SJCRH30 (cell line): ENCODE results near the gene CYP24A1. TPM values are rescaled to one million over a fixed set of nuclear protein-coding genes. Genes with fewer than 3 reads are reported as not detected.
A peak's percentile ranks its signal among the peaks of the same experiment; 100 is the strongest.

Experiments
- DNase-seq, 2 experiments: peaks; one replicate each; pipeline ENCODE4 v3.0.0-alpha.2; 2015 to 2020
- H3K27ac ChIP-seq: fragments of 250-450 bp; sonication (Bioruptor Pico); 2 replicates; pipeline ENCODE4 v1.5.1; 2020; ENCODE audit warnings: mild to moderate bottlenecking, moderate library complexity
- H3K27me3 ChIP-seq: fragments of 250-450 bp; sonication (Bioruptor Pico); 2 replicates; pipeline ENCODE4 v1.5.1; 2020; ENCODE audit warnings: mild to moderate bottlenecking, moderate library complexity
- H3K36me3 ChIP-seq: fragments of 250-450 bp; sonication (Bioruptor Pico); 2 replicates; pipeline ENCODE4 v1.5.1; 2020; ENCODE audit warnings: mild to moderate bottlenecking, moderate library complexity
- H3K4me1 ChIP-seq: fragments of 250-450 bp; sonication (Bioruptor Pico); 2 replicates; pipeline ENCODE4 v1.5.1; 2020; ENCODE audit warnings: mild to moderate bottlenecking, moderate library complexity
- H3K4me3 ChIP-seq: fragments of 250-450 bp; sonication (Bioruptor Pico); 2 replicates; pipeline ENCODE4 v1.5.1; 2020; ENCODE audit warnings: mild to moderate bottlenecking, moderate library complexity
- H3K9me3 ChIP-seq: fragments of 250-450 bp; sonication (Bioruptor Pico); replicated peaks from 2 replicates; pipeline ENCODE4 v1.5.1; 2020; ENCODE audit warnings: mild to moderate bottlenecking, moderate library complexity
- total RNA-seq: library from RNA; depleted of rRNA; stranded (reverse); fragments of >200 nt; shearing (Covaris generic); gene quantifications from 2 replicates; pipeline ENCODE4 v1.2.3, GENCODE V29; 2014; rRNA removed

Gene CYP24A1
- total RNA-seq: not detected in 2 replicates

DNA sequence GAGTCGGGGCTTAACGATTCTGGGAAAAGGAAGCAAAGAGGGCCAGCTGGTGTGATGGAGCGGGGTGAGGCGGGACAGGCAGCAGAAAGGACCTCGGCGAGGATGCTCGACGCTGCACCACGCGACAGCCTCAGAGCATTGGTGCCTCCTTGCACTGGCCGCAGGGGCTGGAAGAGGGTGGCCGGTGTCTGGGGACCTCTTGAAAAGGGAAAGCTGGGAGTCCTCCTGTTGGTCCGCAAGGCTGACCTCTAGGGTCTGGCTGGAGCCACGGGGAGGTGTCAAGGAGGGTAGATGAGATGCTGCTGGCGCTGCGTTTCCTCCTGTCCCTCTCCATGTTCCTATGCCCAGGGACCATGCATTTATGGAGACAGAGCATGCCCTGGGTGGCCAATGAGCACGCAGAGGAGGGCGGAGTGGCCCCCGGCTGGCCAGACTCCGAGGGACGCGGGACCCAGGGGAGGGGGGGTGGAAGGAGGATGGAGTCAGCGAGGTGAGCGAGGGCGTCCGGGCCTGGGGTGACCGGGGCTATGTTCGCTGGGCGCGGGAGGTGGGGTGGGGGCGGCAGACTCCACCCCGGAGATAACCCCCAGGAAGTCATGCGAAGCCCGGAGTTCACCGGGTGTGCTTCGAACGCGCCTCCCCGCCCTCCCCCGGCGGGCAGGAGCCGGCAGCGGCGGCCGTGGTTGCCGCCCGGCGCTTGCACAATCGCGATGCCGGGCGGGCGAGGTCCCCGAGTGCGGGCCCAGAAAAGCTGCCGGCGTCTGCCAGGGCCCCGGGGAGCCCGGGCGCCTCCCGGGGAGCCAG is at the start of gene CYP24A1:
Gene CYP24A1, minus strand, starts transcription at position 334 of the 804 bp plus-strand sequence. CDS start 407 bp downstream, outside the sequence.
- peaks cover 40% of the 10 kb centered on the region for H3K27me3 ChIP-seq
- H3K4me3 ChIP-seq: no peak within 1 kb of the TSS

GRCh38 chr20:54223285-54223684 is 49.5 kb upstream of the CYP24A1 start:
- no peaks in the 10 kb centered on the region for H3K27me3 ChIP-seq
- H3K36me3 ChIP-seq: peaks cover 10% of the 10 kb centered on the region
- H3K4me1 ChIP-seq: no peaks in the 10 kb centered on the region
- H3K9me3 ChIP-seq: no peaks in the 10 kb centered on the region
- H3K4me3 ChIP-seq: no peak overlapping the region
- no peak for DNase-seq
- H3K27ac ChIP-seq: no peak overlapping the region

More for the DNA sequence above, at the start of gene CYP24A1:
- Histone ChIP-seq H3K36me3 (no peaks in the 10 kb centered on the region), H3K9me3 (no peaks in the 10 kb centered on the region), H3K4me1 (no peaks in the 10 kb centered on the region), H3K27ac (no peak within 1 kb of the TSS)
- DNase-seq: no peak

DNA sequence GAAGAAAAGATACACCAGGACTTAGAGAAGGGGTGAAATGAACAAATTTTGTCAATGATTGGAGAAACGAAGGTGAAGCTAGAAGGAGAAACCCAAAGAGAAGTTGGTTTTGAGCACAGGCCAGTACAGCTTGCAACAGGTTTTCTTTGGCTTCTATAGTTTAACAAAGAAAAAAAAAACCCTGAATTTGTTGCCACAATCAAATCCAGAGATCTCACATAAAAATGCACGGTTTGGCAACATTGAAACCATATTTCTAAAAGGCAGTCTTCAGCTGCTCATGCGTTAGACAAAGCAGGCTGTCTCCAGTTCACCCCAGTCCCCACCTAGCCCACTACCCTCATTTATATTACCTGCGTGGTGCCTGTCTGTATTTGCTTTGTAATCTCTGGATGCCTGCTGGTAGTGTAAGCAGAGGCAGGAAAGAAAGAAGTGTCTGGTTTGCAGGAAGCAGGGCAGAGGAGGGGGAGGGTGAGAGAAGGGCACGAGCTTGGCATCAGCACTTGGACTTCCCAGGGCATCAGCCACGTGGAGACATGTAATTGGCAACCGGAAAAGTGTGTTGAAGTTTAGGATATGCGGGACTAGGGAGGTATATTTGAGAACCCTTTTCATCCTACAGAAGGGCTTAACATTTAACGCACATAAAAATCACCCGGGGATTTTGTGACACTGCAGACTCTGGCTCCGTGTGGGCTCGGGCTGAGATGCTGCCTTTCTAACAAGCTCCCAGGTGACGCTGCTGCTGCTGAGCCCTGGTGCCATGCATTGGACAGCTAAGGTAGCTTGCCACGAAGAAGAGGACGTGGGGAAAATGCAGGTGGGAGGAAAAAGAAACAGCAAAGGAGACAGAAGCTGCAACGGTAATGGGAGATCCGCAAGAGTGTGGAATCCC is 48.5 kb upstream of the CYP24A1 start:
- Histone ChIP-seq H3K4me1 (no peaks in the 10 kb centered on the region), H3K9me3 (no peaks in the 10 kb centered on the region), H3K36me3 (peaks cover 10% of the 10 kb centered on the region), H3K27ac (no peak overlapping the region), H3K4me3 (no peak overlapping the region), H3K27me3 (no peaks in the 10 kb centered on the region)
- no peak for DNase-seq

GRCh38 chr20:54221353-54221752 is 47.6 kb upstream of the CYP24A1 start:
- no peak overlapping the region for H3K4me3 ChIP-seq
- peaks cover 11% of the 10 kb centered on the region for H3K36me3 ChIP-seq
- no peaks in the 10 kb centered on the region for H3K27me3 ChIP-seq
- no peaks in the 10 kb centered on the region for H3K4me1 ChIP-seq
- H3K27ac ChIP-seq: no peak overlapping the region
- H3K9me3 ChIP-seq: no peaks in the 10 kb centered on the region
- DNase-seq: no peak

GRCh38 chr20:54220722-54221121 is 46.9 kb upstream of the CYP24A1 start:
- Histone ChIP-seq H3K9me3 (no peaks in the 10 kb centered on the region), H3K4me3 (no peak overlapping the region), H3K36me3 (peaks cover 17% of the 10 kb centered on the region), H3K27me3 (no peaks in the 10 kb centered on the region), H3K4me1 (no peaks in the 10 kb centered on the region), H3K27ac (no peak overlapping the region)
- DNase-seq: no peak

DNA sequence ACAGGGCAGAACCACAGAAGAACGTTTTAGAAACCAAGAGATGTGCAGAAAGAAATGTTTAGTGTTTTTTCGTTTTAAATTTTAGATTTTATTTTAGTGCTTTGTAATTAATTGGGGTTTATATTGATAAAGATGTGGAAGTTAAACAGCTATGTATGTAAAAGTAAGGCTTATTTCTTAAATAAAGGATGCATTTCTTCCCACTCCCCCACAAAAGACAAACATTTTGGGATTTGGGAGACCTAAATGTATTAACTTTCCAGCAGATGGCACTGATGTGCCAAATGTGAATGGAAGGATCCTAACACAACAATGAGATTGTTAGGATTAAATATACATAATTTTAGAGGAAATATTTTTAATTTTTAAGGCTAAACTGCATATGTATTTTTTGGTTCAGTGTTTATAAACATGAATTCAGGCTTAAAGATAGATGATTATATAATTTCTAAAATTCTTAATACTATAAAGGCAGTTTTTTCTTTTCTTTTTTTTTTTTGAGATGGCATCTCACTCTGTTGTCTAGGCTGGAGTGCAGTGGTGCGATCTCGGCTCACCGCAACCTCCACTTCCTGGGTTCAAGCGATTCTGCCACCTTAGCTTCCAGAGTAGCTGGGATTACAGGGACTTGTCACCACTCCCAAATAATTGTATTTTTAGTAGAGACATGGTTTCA is 46.1 kb upstream of the CYP24A1 start:
- Histone ChIP-seq H3K4me3 (no peak overlapping the region), H3K4me1 (peaks cover 3% of the 10 kb centered on the region), H3K27ac (no peak overlapping the region), H3K27me3 (no peaks in the 10 kb centered on the region), H3K36me3 (peaks cover 24% of the 10 kb centered on the region), H3K9me3 (no peaks in the 10 kb centered on the region)
- peak in 1 of 2 experiments; percentile 66 for DNase-seq

GRCh38 chr20:54218470-54218869 is 44.7 kb upstream of the CYP24A1 start:
- Histone ChIP-seq H3K36me3 (peaks cover 24% of the 10 kb centered on the region), H3K4me1 (peaks cover 18% of the 10 kb centered on the region), H3K27me3 (no peaks in the 10 kb centered on the region), H3K9me3 (no peaks in the 10 kb centered on the region), H3K4me3 (no peak overlapping the region), H3K27ac (no peak overlapping the region)
- no peak for DNase-seq

DNA sequence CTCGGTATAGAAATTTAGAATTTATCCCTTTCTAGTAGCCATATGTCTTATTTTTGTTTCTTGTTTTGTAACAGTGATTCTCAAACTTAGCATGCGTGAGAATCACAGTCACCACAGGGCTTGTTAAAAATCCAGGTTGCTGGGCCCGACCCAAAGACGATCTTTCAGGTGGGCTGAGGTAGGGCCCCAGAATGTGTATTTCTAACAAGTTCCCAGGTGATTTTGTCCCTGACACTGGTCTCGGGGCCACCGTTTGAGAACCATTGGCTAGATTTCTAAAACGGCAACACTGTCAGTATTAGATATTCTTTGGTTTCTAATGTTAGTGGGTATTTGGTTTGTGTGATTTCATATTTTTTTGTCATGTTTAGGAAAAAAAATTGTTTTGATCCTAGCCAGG is 44.0 kb upstream of the CYP24A1 start:
- H3K36me3 ChIP-seq: peaks cover 24% of the 10 kb centered on the region
- DNase-seq: no peak
- no peak overlapping the region for H3K4me3 ChIP-seq
- H3K4me1 ChIP-seq: peaks cover 24% of the 10 kb centered on the region
- no peaks in the 10 kb centered on the region for H3K27me3 ChIP-seq
- H3K27ac ChIP-seq: no peak overlapping the region
- no peaks in the 10 kb centered on the region for H3K9me3 ChIP-seq

GRCh38 chr20:54215157-54215789 is 41.5 kb upstream of the CYP24A1 start:
- H3K4me3 ChIP-seq: no peak overlapping the region
- no peaks in the 10 kb centered on the region for H3K9me3 ChIP-seq
- peak overlapping the region; percentile 6; the same call in 1 of the 2 replicates for H3K27ac ChIP-seq
- no peaks in the 10 kb centered on the region for H3K27me3 ChIP-seq
- DNase-seq: no peak
- H3K4me1 ChIP-seq: peaks cover 30% of the 10 kb centered on the region
- H3K36me3 ChIP-seq: peaks cover 24% of the 10 kb centered on the region

DNA sequence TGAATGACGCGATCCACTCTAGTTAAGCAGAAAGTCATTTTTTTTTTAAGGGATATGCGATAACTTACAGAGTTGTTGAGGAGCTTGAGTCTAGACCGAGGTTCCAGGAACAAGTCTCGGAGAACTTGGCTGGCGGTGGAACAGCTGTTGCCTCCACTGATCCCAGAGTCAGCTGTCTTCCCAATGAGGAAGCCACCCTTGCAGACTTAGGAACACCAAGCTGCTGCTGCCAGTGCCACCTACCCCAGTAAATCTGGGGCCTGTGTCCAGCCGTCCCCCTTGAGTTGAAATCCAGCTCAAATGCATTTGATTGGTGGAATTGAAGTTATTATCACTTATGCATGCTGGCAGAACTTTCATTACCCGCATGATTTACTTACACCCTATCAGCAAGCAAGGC is 40.8 kb upstream of the CYP24A1 start:
- peak; percentile 91 to 96 for DNase-seq
- H3K27ac ChIP-seq: peak overlapping the region; percentile 6; the same call in 1 of the 2 replicates
- no peak overlapping the region for H3K4me3 ChIP-seq
- H3K36me3 ChIP-seq: peaks cover 22% of the 10 kb centered on the region
- H3K27me3 ChIP-seq: no peaks in the 10 kb centered on the region
- peaks cover 30% of the 10 kb centered on the region for H3K4me1 ChIP-seq
- no peaks in the 10 kb centered on the region for H3K9me3 ChIP-seq

GRCh38 chr20:54212871-54213270 is 39.1 kb upstream of the CYP24A1 start:
- peaks cover 14% of the 10 kb centered on the region for H3K36me3 ChIP-seq
- H3K27ac ChIP-seq: no peak overlapping the region

GRCh38 chr20:54212226-54212625 is 38.4 kb upstream of the CYP24A1 start:
- peaks cover 36% of the 10 kb centered on the region for H3K4me1 ChIP-seq
- H3K4me3 ChIP-seq: no peak overlapping the region
- no peak overlapping the region for H3K27ac ChIP-seq
- peak; percentile 58 to 67 for DNase-seq
- H3K9me3 ChIP-seq: no peaks in the 10 kb centered on the region
- H3K36me3 ChIP-seq: peaks cover 14% of the 10 kb centered on the region
- H3K27me3 ChIP-seq: no peaks in the 10 kb centered on the region

More at GRCh38 chr20:54212871-54213270, 39.1 kb upstream of the CYP24A1 start:
- H3K27me3 ChIP-seq: no peaks in the 10 kb centered on the region
- DNase-seq: no peak
- H3K9me3 ChIP-seq: no peaks in the 10 kb centered on the region
- H3K4me1 ChIP-seq: peaks cover 36% of the 10 kb centered on the region
- no peak overlapping the region for H3K4me3 ChIP-seq

DNA sequence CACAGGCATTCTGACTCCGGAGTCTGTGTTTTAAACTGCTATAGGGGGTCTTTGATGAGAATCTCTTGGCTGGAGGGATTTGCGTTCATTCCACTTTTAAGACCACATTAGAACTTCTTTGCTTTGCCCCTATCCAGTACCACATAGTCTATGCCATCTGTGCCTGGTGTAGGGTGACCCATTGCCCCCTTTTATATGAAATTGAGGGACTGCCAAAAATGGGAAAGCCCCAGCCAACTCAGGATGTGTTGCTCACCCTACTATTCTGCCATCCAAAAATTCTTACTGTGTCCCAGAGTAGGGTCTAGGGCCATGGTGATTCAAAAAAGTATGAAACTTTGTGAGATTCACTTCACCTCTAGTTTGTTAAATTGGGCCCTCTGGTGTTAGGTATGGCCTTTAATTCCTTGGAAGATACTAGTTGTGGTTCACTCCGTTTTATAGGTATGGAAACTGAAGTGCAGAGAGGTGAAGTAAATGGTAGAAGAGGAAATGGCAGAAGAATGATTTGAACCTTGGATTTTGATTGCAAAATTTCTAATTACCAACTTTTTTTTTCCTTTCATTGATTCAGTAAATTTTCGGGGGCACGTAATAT is 35.5 kb upstream of the CYP24A1 start:
- no peaks in the 10 kb centered on the region for H3K27me3 ChIP-seq
- H3K4me3 ChIP-seq: peak overlapping the region; percentile 89
- H3K4me1 ChIP-seq: peaks cover 26% of the 10 kb centered on the region
- no peak for DNase-seq
- H3K27ac ChIP-seq: no peak overlapping the region
- H3K9me3 ChIP-seq: 0 out of 2 replicates have a peak, but pooled peaks cover 3% of the 10 kb centered on the region
- no peaks in the 10 kb centered on the region; the same call in 1 of the 2 replicates for H3K36me3 ChIP-seq
